ENCODE results near the gene RPP25L. TPM values are rescaled to one million over a fixed set of nuclear protein-coding genes. Genes with fewer than 3 reads are reported as not detected.

RPP25L gene
- total RNA-seq, 4 donors from 2014 or later = 17.0 to 39.0 (median 26.6) TPM

GRCh38 chr9:34573599-34574325 is 38.1 kb downstream of the RPP25L start:
- DNase-seq (ENCODE audit: low spot score in 2 of 2) = no peak
- no peak overlapping the region for H3K4me3 ChIP-seq (ENCODE audit: low read depth, poor library complexity, severe bottlenecking)
- TF ChIP-seq POLR2A (IDR thresholded peaks at IDR 0.05) (no peak), CTCF (IDR thresholded peaks at IDR 0.05) (no peak)
- WGBS, 2 donors = 85 to 92% methylated on average over 14 to 17 of the region's 17 CpGs
- intact Hi-C loops (cut with DNase I; ENCODE audit: low total_unique reads) = no loop called here

GRCh38 chr9:34572628-34573027 is 39.3 kb downstream of the RPP25L start:
- TF ChIP-seq CTCF (IDR thresholded peaks at IDR 0.05) = no peak
- no peak for TF ChIP-seq POLR2A (IDR thresholded peaks at IDR 0.05)
- intact Hi-C loops (cut with DNase I; ENCODE audit: low total_unique reads) = no loop called here
- WGBS, 2 donors = 90 to 92% methylated on average over 6 of the region's 6 CpGs
- DNase-seq (ENCODE audit: low spot score in 2 of 2) = no peak
- H3K4me3 ChIP-seq (ENCODE audit: low read depth, poor library complexity, severe bottlenecking) = no peak overlapping the region

GRCh38 chr9:34572092-34572491 is 39.8 kb downstream of the RPP25L start:
- no peak for DNase-seq (ENCODE audit: low spot score in 2 of 2)
- no peak overlapping the region for H3K4me3 ChIP-seq (ENCODE audit: low read depth, poor library complexity, severe bottlenecking)
- no peak for TF ChIP-seq CTCF (IDR thresholded peaks at IDR 0.05)
- TF ChIP-seq POLR2A (IDR thresholded peaks at IDR 0.05) = no peak
- intact Hi-C loops (cut with DNase I; ENCODE audit: low total_unique reads) = no loop called here

GRCh38 chr9:34571481-34571810 is 40.5 kb downstream of the RPP25L start:
- TF ChIP-seq CTCF (IDR thresholded peaks at IDR 0.05) (no peak), POLR2A (IDR thresholded peaks at IDR 0.05) (no peak)
- no peak overlapping the region for H3K4me3 ChIP-seq (ENCODE audit: low read depth, poor library complexity, severe bottlenecking)
- intact Hi-C loops (cut with DNase I; ENCODE audit: low total_unique reads) = no loop called here
- 60 to 68% methylated on average over 12 of the region's 12 CpGs for WGBS, 2 donors
- no peak for DNase-seq (ENCODE audit: low spot score in 2 of 2)

DNA sequence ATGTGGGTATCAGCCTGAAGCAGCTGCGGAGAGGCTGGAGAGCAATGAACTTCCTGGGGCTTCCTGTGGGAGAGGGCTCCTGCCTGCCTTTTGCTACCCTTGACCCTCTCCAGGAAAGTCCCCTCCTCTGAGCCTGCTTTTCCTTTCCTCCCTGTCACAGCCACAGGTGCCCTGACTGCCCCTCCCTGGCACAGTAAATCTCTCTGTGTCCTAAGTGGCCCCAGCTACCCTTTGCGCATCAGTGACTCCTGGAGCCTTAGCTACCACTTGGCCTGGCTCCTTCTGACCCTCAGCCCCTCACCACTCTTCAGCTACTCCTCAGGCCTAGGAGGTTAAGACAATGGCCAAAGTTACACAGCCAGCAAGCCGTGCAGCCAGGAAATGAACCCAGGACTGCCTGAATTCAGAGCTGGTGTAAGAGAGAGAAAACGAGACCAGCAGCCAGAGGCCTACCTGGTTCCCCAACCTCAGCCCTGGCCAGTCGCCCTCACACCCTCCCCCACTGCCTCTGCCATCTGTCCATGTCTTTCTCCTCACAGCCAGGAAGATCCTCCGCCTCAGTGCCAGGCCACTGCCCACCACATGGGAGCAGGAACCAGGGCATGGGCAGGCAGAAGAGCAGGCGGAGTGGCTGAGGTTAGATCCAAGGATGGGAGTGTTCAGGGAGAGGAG is 41.0 kb downstream of the RPP25L start:
- TF ChIP-seq POLR2A (IDR thresholded peaks at IDR 0.05) (no peak), CTCF (IDR thresholded peaks at IDR 0.05) (no peak)
- no peak overlapping the region for H3K4me3 ChIP-seq (ENCODE audit: low read depth, poor library complexity, severe bottlenecking)
- WGBS, 2 donors = 70 to 80% methylated on average over 7 of the region's 7 CpGs
- intact Hi-C loops (cut with DNase I; ENCODE audit: low total_unique reads) = no loop called here
- DNase-seq (ENCODE audit: low spot score in 2 of 2) = no peak
